NCI-H2196 treated with DMSO at 0.1 percent for 48 hours (cell line): ENCODE results near the gene NINJ2.
"Not testable (repeated sequence)": the region's sequence is repeated elsewhere in the genome, so short reads cannot be mapped to it uniquely, and the experiment has no call there.

Experiments used
- DNase-seq: peaks from one replicate; lab custom pipeline; 2025; ENCODE audit not compliant: unreplicated experiment; lab: John Stamatoyannopoulos, UW

NINJ2 gene

GRCh38 chr12:663293-663871 is at the start of gene NINJ2:
NINJ2 (minus strand) TSS chr12:663445; CDS start chr12:663360, 85 bp downstream.
- no peak for DNase-seq

- no peak for DNase-seq
Observed at GRCh38 chr12:712172-712863, 49.1 kb upstream of the NINJ2 start.

- no peak for DNase-seq
Observed at GRCh38 chr12:709455-710020, 46.3 kb upstream of the NINJ2 start.

GRCh38 chr12:708084-708483 is 44.8 kb upstream of the NINJ2 start:
- not testable (repeated sequence) for DNase-seq

- no peak for DNase-seq
Observed at GRCh38 chr12:704516-705242, 41.4 kb upstream of the NINJ2 start.

GRCh38 chr12:701896-702539 is 38.8 kb upstream of the NINJ2 start:
- DNase-seq: no peak

GRCh38 chr12:700016-700415 is 36.8 kb upstream of the NINJ2 start:
- no peak for DNase-seq

- DNase-seq: not testable (repeated sequence)
Observed at GRCh38 chr12:698222-698621, 35.0 kb upstream of the NINJ2 start.

GRCh38 chr12:697481-697880 is 34.2 kb upstream of the NINJ2 start:
- DNase-seq: no peak

- no peak for DNase-seq
Observed at GRCh38 chr12:694734-695503, 31.7 kb upstream of the NINJ2 start.

- no peak for DNase-seq
Observed at GRCh38 chr12:693934-694533, 30.8 kb upstream of the NINJ2 start.

GRCh38 chr12:692274-692673 is 29.0 kb upstream of the NINJ2 start:
- DNase-seq: no peak

GRCh38 chr12:690466-690865 is 27.2 kb upstream of the NINJ2 start:
- no peak for DNase-seq

- no peak for DNase-seq
Observed at GRCh38 chr12:685388-685787, 22.1 kb upstream of the NINJ2 start.

- DNase-seq: no peak
Observed at GRCh38 chr12:684416-684815, 21.2 kb upstream of the NINJ2 start.

GRCh38 chr12:681568-682256 is 18.5 kb upstream of the NINJ2 start:
- no peak for DNase-seq

GRCh38 chr12:678747-679712 is 15.8 kb upstream of the NINJ2 start:
- DNase-seq: no peak

- DNase-seq: no peak
Observed at GRCh38 chr12:675562-675961, 12.3 kb upstream of the NINJ2 start.
